Tibial nerve (tissue), 4 donors: ENCODE data around the gene CDHR5. TPM values are rescaled to one million over a fixed set of nuclear protein-coding genes. Genes with fewer than 3 reads are reported as not detected.

ENCODE experiments used
- DNase-seq, 2 donors: peaks; one replicate each; pipeline ENCODE4 v3.0.0-alpha.2; 2019; ENCODE audit warnings: low spot score in 2 of 2
- H3K27ac ChIP-seq, 4 donors: fragments of 200-600 bp; sonication (generic) in 3 of 4; one replicate each; pipeline ENCODE4 v1.5.1; 2017 to 2019; ENCODE audit warnings: mild to moderate bottlenecking in 1 of 4
- H3K27me3 ChIP-seq, 2 donors: fragments of 200-600 bp; sonication (generic) in 1 of 2; one replicate each; pipeline versions ENCODE4 v1.5.1 to v1.6.0; 2017 to 2019
- H3K36me3 ChIP-seq, 3 donors: fragments of 200-600 bp; sonication (generic); one replicate each; pipeline ENCODE4 v1.5.1; 2018 to 2019
- H3K4me1 ChIP-seq, 4 donors: fragments of 200-600 bp; sonication (generic) in 3 of 4; one replicate each; pipeline ENCODE4 v1.5.1; 2017 to 2019
- H3K4me3 ChIP-seq, 4 donors: fragments of 200-600 bp; sonication (generic) in 3 of 4; one replicate each; pipeline ENCODE4 v1.5.1; 2017 to 2019; ENCODE audit warnings: mild to moderate bottlenecking in 1 of 4, moderate library complexity in 1 of 4
- H3K9me3 ChIP-seq, 4 donors: fragments of 200-600 bp; sonication (generic) in 3 of 4; one replicate each; pipeline ENCODE4 v1.5.1; 2017 to 2019
- CTCF ChIP-seq, 5 experiments: fragments of 200-600 bp in 3 of 5; fragments of 450-650 bp in 2 of 5; sonication (generic) in 3 of 5; IDR thresholded peaks; one replicate each; pipeline ENCODE4 v1.5.1; 2016 to 2019; ENCODE audit warnings: antibody characterized with exemption in 5 of 5, mild to moderate bottlenecking in 3 of 5, moderate library complexity in 2 of 5
- EP300 ChIP-seq, 2 donors: sonication (generic); formaldehyde crosslinking; IDR thresholded peaks; one replicate each; pipeline ENCODE4 v1.6.1; 2017; ENCODE audit warnings: antibody characterized with exemption in 2 of 2, mild to moderate bottlenecking in 1 of 2
- POLR2A ChIP-seq, 2 donors: fragments of 450-650 bp; IDR thresholded peaks; one replicate each; pipeline ENCODE4 v1.6.1; 2017; ENCODE audit warnings: antibody characterized with exemption in 2 of 2, mild to moderate bottlenecking in 2 of 2, moderate library complexity in 2 of 2
- WGBS, 2 donors: methylation state at CpG; one replicate each; pipeline ENCODE4 v1.1.5; 2018; 5-methylcytosine and 5-hydroxymethylcytosine counted together
- small RNA-seq: library from RNA; depleted of rRNA; stranded (forward); fragments of <200 nt; gene quantifications from one replicate; pipeline ENCODE3, GENCODE V24; 2016
- total RNA-seq, 4 donors: library from RNA; depleted of rRNA; stranded (reverse); fragments of >200 nt; gene quantifications; one replicate each; pipeline ENCODE4 v1.1.0, GENCODE V29; 2016

CDHR5 gene
- total RNA-seq, 4 donors from 2014 or later = not detected

GRCh38 chr11:567011-567628 lies 57.6 kb downstream of the CDHR5 start:
- TF ChIP-seq CTCF (IDR thresholded peaks at IDR 0.05) (no peak), POLR2A (IDR thresholded peaks at IDR 0.05) (no peak), EP300 (IDR thresholded peaks at IDR 0.05) (no peak)
- peak overlapping the region in 1 of 4 donors; percentile 79 for H3K4me3 ChIP-seq
- no peaks in the 10 kb centered on the region for H3K27me3 ChIP-seq
- no peaks in the 10 kb centered on the region for H3K36me3 ChIP-seq
- DNase-seq = no peak
- no peaks in the 10 kb centered on the region for H3K9me3 ChIP-seq
- H3K27ac ChIP-seq = peak overlapping the region; percentile 55 to 92 (median 88)
- peaks cover 0 to 23% (median 9%) of the 10 kb centered on the region in 4 donors for H3K4me1 ChIP-seq
- 90 to 92% methylated on average over 15 to 18 of the region's 18 CpGs for WGBS, 2 donors

Small RNAs within 50 kb of the gene (small RNA-seq; reads per million reads assigned to genes)
- 8.2 reads per million, percentile 88 among the genes with 10 or more reads in this experiment for gene MIR210

Other genes starting within 250 kb of the CDHR5 start
- gene PKP3, start 230.7 kb downstream of the CDHR5 start, total RNA-seq = 10 to 100 TPM in 3 of 4 donors, 1 to 10 TPM in 1; 4.6 to 16.2 (median 13.5) TPM
- gene SIGIRR, start 210.0 kb downstream of the CDHR5 start, total RNA-seq = 10 to 100 TPM; 29.1 to 81.1 (median 69.3) TPM
- under 1 TPM in 3 of 4 donors, not detected in 1; 0.78 to 0.90 (median 0.87) TPM for gene ANO9, start 182.9 kb downstream of the CDHR5 start, total RNA-seq
- gene PTDSS2, start 174.7 kb downstream of the CDHR5 start, total RNA-seq = 100 to 1,000 TPM in 1 of 4 donors, 10 to 100 TPM in 3; 54.2 to 100 (median 63.9) TPM
- gene RNH1, start 117.7 kb downstream of the CDHR5 start, total RNA-seq = 100 to 1,000 TPM; 220 to 303 (median 281) TPM
- 10 to 100 TPM; 64.3 to 71.1 (median 68.1) TPM for gene HRAS, start 89.4 kb downstream of the CDHR5 start, total RNA-seq
- gene LRRC56, start 87.4 kb downstream of the CDHR5 start, total RNA-seq = 1 to 10 TPM in 1 of 4 donors, under 1 TPM in 2, not detected in 1; 0.22 to 1.4 (median 0.60) TPM
- 1 to 10 TPM; 1.3 to 5.9 (median 3.2) TPM for gene LMNTD2, start 64.2 kb downstream of the CDHR5 start, total RNA-seq
- 10 to 100 TPM; 21.0 to 25.6 (median 23.1) TPM for gene RASSF7, start 64.0 kb downstream of the CDHR5 start, total RNA-seq
- 10 to 100 TPM; 27.1 to 49.2 (median 34.9) TPM for gene PHRF1, start 48.5 kb downstream of the CDHR5 start, total RNA-seq
- gene IRF7, start 9.0 kb downstream of the CDHR5 start, total RNA-seq = 10 to 100 TPM in 3 of 4 donors, 1 to 10 TPM in 1; 9.0 to 37.7 (median 27.5) TPM
- not detected for gene SCT, start 2.2 kb upstream of the CDHR5 start, total RNA-seq
- gene DRD4, start 12.3 kb upstream of the CDHR5 start, total RNA-seq = 1 to 10 TPM in 1 of 4 donors, under 1 TPM in 2, not detected in 1; 0.84 to 2.5 (median 0.90) TPM
- gene DEAF1, start 70.3 kb upstream of the CDHR5 start, total RNA-seq = 10 to 100 TPM; 31.6 to 54.3 (median 41.2) TPM
- 10 to 100 TPM; 15.3 to 43.9 (median 38.1) TPM for gene TMEM80, start 70.9 kb upstream of the CDHR5 start, total RNA-seq
- 10 to 100 TPM; 29.1 to 48.0 (median 32.7) TPM for gene EPS8L2, start 81.3 kb upstream of the CDHR5 start, total RNA-seq
- 100 to 1,000 TPM; 203 to 323 (median 241) TPM for gene TALDO1, start 122.5 kb upstream of the CDHR5 start, total RNA-seq
- 10 to 100 TPM; 22.1 to 41.4 (median 27.3) TPM for gene GATD1, start 152.5 kb upstream of the CDHR5 start, total RNA-seq
- gene CEND1, start 165.1 kb upstream of the CDHR5 start, total RNA-seq = not detected
- gene SLC25A22, start 173.3 kb upstream of the CDHR5 start, total RNA-seq = 10 to 100 TPM in 2 of 4 donors, 1 to 10 TPM in 2; 8.0 to 17.5 (median 10.0) TPM
- 10 to 100 TPM; 32.2 to 67.5 (median 35.9) TPM for gene PIDD1, start 180.3 kb upstream of the CDHR5 start, total RNA-seq
- 100 to 1,000 TPM; 404 to 765 (median 584) TPM for gene RPLP2, start 185.0 kb upstream of the CDHR5 start, total RNA-seq
- gene PNPLA2, start 194.0 kb upstream of the CDHR5 start, total RNA-seq = 100 to 1,000 TPM; 136 to 314 (median 187) TPM
- gene CRACR2B, start 203.0 kb upstream of the CDHR5 start, total RNA-seq = 10 to 100 TPM in 3 of 4 donors, 1 to 10 TPM in 1; 7.1 to 19.7 (median 16.8) TPM
- 100 to 1,000 TPM; 264 to 309 (median 281) TPM for gene CD151, start 208.0 kb upstream of the CDHR5 start, total RNA-seq
- 100 to 1,000 TPM in 2 of 4 donors, 10 to 100 TPM in 2; 71.7 to 140 (median 110) TPM for gene POLR2L, start 217.6 kb upstream of the CDHR5 start, total RNA-seq
- 100 to 1,000 TPM; 139 to 256 (median 221) TPM for gene TSPAN4, start 217.9 kb upstream of the CDHR5 start, total RNA-seq